ENCODE data around the gene HPSE.
A peak's percentile ranks its signal among the peaks of the same experiment; 100 is the strongest.

The HPSE gene

GRCh38 chr4:83255584-83255983 is 79.1 kb downstream of the HPSE start:
- TF ChIP-seq CTCF (conservative IDR thresholded peaks at IDR 0.05) = no peak
- no peak for TF ChIP-seq ZFX (IDR thresholded peaks at IDR 0.05)
- H3K27ac ChIP-seq = no peak overlapping the region

DNA sequence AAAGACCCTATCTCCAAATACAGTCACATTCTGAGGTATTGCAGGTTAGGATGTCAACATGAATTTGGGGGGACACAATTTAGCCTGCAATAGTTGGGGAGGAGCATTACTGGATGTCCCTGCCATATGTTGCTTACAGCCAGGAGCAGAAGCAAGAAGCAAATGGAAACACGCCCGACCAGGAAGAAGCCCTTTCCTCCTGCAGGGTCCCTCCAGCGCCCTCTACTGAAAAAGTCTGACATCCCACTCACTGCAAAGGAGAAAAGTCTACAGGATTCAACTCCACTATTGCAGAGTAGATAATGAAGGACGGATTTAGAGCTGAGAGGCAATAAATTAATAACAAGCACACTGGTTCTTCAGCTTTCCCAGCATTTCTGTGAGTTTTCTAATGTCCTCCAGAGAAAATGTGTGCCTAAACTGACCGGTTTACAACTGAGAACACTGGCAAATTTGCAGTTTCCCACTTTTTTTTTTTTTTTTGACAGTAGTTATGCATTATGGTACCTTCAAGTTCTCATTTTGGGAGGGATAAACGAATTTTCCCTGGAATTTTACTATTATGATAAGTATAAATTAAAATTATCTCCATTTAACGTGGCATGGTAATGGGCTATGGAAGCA is 81.8 kb downstream of the HPSE start:
- no peak overlapping the region for H3K27ac ChIP-seq
- no peak for TF ChIP-seq ZFX (IDR thresholded peaks at IDR 0.05)
- peak; percentile 75 for TF ChIP-seq CTCF (conservative IDR thresholded peaks at IDR 0.05)

GRCh38 chr4:83251447-83251830 is 83.2 kb downstream of the HPSE start:
- no peak for TF ChIP-seq ZFX (IDR thresholded peaks at IDR 0.05)
- no peak for TF ChIP-seq CTCF (conservative IDR thresholded peaks at IDR 0.05)
- no peak overlapping the region for H3K27ac ChIP-seq

- no peak for TF ChIP-seq ZFX (IDR thresholded peaks at IDR 0.05)
- TF ChIP-seq CTCF (conservative IDR thresholded peaks at IDR 0.05) = no peak
- H3K27ac ChIP-seq = no peak overlapping the region
These were observed 83.8 kb downstream of the HPSE start for GRCh38 chr4:83250687-83251446.

- no peak for TF ChIP-seq ZFX (IDR thresholded peaks at IDR 0.05)
These were observed 86.2 kb downstream of the HPSE start for GRCh38 chr4:83248486-83248885.

GRCh38 chr4:83247415-83248357 is 87.0 kb downstream of the HPSE start:
- TF ChIP-seq CTCF (conservative IDR thresholded peaks at IDR 0.05) = no peak
- TF ChIP-seq ZFX (IDR thresholded peaks at IDR 0.05) = no peak

More at GRCh38 chr4:83248486-83248885, 86.2 kb downstream of the HPSE start:
- H3K27ac ChIP-seq = no peak overlapping the region

More at GRCh38 chr4:83247415-83248357, 87.0 kb downstream of the HPSE start:
- no peak overlapping the region for H3K27ac ChIP-seq
